CD14-positive monocyte (primary cell): ENCODE data around the gene PMS1. TPM values are rescaled to one million over a fixed set of nuclear protein-coding genes. Genes with fewer than 3 reads are reported as not detected.

Experiments
- DNase-seq, 3 donors: peaks; one replicate each; pipeline ENCODE4 v3.0.0-alpha.2; 2011 to 2022
- H2AFZ ChIP-seq: 2 replicates; pipeline ENCODE4 v1.6.0; 2012; ENCODE audit warnings: mild to moderate bottlenecking, low read depth, low read length, inconsistent platforms; ENCODE audit not compliant: insufficient read depth, poor library complexity, severe bottlenecking
- H3K27ac ChIP-seq, 2 donors: 1 replicate in 1 of 2; 2 replicates in 1 of 2; pipeline ENCODE4 v1.5.1; 2012 to 2013; ENCODE audit warnings: low read length in 2 of 2, control low read depth in 1 of 2, inconsistent platforms in 1 of 2, low read depth in 1 of 2, mild to moderate bottlenecking in 1 of 2
- H3K27me3 ChIP-seq, 2 donors: one replicate each; pipeline versions ENCODE4 v1.6.0 to v1.6.1; 2011 to 2013; ENCODE audit warnings: low read length in 2 of 2; ENCODE audit not compliant: control insufficient read depth in 2 of 2, insufficient read depth in 2 of 2
- H3K36me3 ChIP-seq, 2 donors: replicated peaks in 1 of 2; 1 replicate in 1 of 2; 2 replicates in 1 of 2; pipeline versions ENCODE4 v1.5.1 to v1.6.1; 2012 to 2013; ENCODE audit warnings: low read length in 2 of 2, control low read depth in 1 of 2, inconsistent platforms in 1 of 2, mild to moderate bottlenecking in 1 of 2; ENCODE audit not compliant: insufficient read depth in 2 of 2, control insufficient read depth in 1 of 2
- H3K4me1 ChIP-seq, 2 donors: 1 replicate in 1 of 2; 2 replicates in 1 of 2; pipeline versions ENCODE4 v1.5.1 to v1.6.1; 2012 to 2013; ENCODE audit warnings: low read length in 2 of 2, control low read depth in 1 of 2, inconsistent platforms in 1 of 2, mild to moderate bottlenecking in 1 of 2, moderate library complexity in 1 of 2; ENCODE audit not compliant: insufficient read depth in 2 of 2, control insufficient read depth in 1 of 2
- H3K4me2 ChIP-seq: replicated peaks from 2 replicates; pipeline ENCODE3; 2012; ENCODE audit warnings: low read length, moderate library complexity, mild to moderate bottlenecking; ENCODE audit not compliant: poor library complexity, severe bottlenecking; ENCODE audit errors: extremely low read depth
- H3K4me3 ChIP-seq, 3 experiments: fragments of 200-600 bp in 1 of 3; sonication (generic) in 1 of 3; replicated peaks in 1 of 3; 1 replicate in 2 of 3; 2 replicates in 1 of 3; pipeline ENCODE4 v1.5.1; 2011 to 2013; ENCODE audit warnings: low read length in 3 of 3, mild to moderate bottlenecking in 3 of 3, control low read depth in 2 of 3, low read depth in 2 of 3, inconsistent platforms in 1 of 3, moderate library complexity in 1 of 3
- H3K79me2 ChIP-seq: 2 replicates; pipeline ENCODE4 v1.6.0; 2012; ENCODE audit warnings: mild to moderate bottlenecking, control low read depth, inconsistent platforms, low read length, moderate library complexity; ENCODE audit not compliant: insufficient read depth
- H3K9ac ChIP-seq: 2 replicates; pipeline ENCODE4 v1.6.0; 2017; ENCODE audit warnings: low read length, mild to moderate bottlenecking; ENCODE audit not compliant: insufficient read depth, poor library complexity, severe bottlenecking
- H3K9me3 ChIP-seq, 2 donors: replicated peaks in 1 of 2; 1 replicate in 1 of 2; 2 replicates in 1 of 2; pipeline versions ENCODE4 v1.5.1 to v1.6.1; 2012 to 2013; ENCODE audit warnings: low read length in 2 of 2, control low read depth in 1 of 2; ENCODE audit not compliant: control insufficient read depth in 1 of 2, insufficient read depth in 1 of 2
- H4K20me1 ChIP-seq: 2 replicates; pipeline ENCODE4 v1.6.0; 2012; ENCODE audit warnings: mild to moderate bottlenecking, low read length, control low read depth, moderate library complexity; ENCODE audit not compliant: insufficient read depth
- H3K27ac Mint-ChIP-seq, 7 donors: one replicate each; pipeline ENCODE4 v1.8.0; 2020; ENCODE audit warnings: mild to moderate bottlenecking in 7 of 7, mixed read lengths in 7 of 7, moderate library complexity in 6 of 7, inconsistent platforms in 2 of 7
- H3K27me3 Mint-ChIP-seq, 3 donors: one replicate each; pipeline ENCODE4 v1.8.0; 2021 to 2022; ENCODE audit warnings: low read depth in 3 of 3, mild to moderate bottlenecking in 3 of 3, mixed read lengths in 3 of 3, moderate library complexity in 3 of 3, inconsistent platforms in 1 of 3
- H3K36me3 Mint-ChIP-seq, 2 donors: one replicate each; pipeline ENCODE4 v1.8.0; 2020; ENCODE audit warnings: mixed read lengths in 2 of 2, inconsistent platforms in 1 of 2, mild to moderate bottlenecking in 1 of 2
- H3K4me1 Mint-ChIP-seq: one replicate; pipeline ENCODE4 v1.8.0; 2020; ENCODE audit warnings: mild to moderate bottlenecking, mixed read lengths
- H3K4me3 Mint-ChIP-seq, 2 donors: one replicate each; pipeline ENCODE4 v1.8.0; 2020; ENCODE audit warnings: mild to moderate bottlenecking in 2 of 2, mixed read lengths in 2 of 2, moderate library complexity in 1 of 2
- H3K9me3 Mint-ChIP-seq, 7 donors: one replicate each; pipeline ENCODE4 v1.8.0; 2020 to 2022; ENCODE audit warnings: mixed read lengths in 7 of 7, mild to moderate bottlenecking in 6 of 7, moderate library complexity in 6 of 7, inconsistent platforms in 2 of 7
- WGBS: methylation state at CpG from one replicate; pipeline ENCODE4 v1.1.5; 2013; ENCODE audit warnings: missing lambda C conversion rate; ENCODE audit not compliant: insufficient coverage; 5-methylcytosine and 5-hydroxymethylcytosine counted together
- intact Hi-C, 2 donors: fragments of 100-400 bp; cut with micrococcal nuclease; formaldehyde crosslinking; loops; one replicate each; pipeline versions ENCODE4 v1.15.0 to v1.15.1; 2023
- polyA plus RNA-seq, 3 donors: library from polyadenylated mRNA; depleted of rRNA in 1 of 3; unstranded in 2 of 3; stranded (reverse) in 1 of 3; fragments of 300-500 nt in 2 of 3; fragments of >200 nt in 1 of 3; fragmentation: Illumina TruSeq in 2 of 3; gene quantifications; 1 replicate in 2 of 3; 2 replicates in 1 of 3; pipeline ENCODE4 v1.2.3, GENCODE V29; 2012 to 2021
- TF ChIP-seq, protein P1 (sequence below): fragments of 200-600 bp; IDR thresholded peaks from one replicate; pipeline ENCODE4 v1.8.0; 2022; ENCODE audit warnings: antibody characterized with exemption, mild to moderate bottlenecking

PMS1 gene
- polyA plus RNA-seq, 3 donors, result 3.7 to 7.8 (median 5.7) TPM

DNA sequence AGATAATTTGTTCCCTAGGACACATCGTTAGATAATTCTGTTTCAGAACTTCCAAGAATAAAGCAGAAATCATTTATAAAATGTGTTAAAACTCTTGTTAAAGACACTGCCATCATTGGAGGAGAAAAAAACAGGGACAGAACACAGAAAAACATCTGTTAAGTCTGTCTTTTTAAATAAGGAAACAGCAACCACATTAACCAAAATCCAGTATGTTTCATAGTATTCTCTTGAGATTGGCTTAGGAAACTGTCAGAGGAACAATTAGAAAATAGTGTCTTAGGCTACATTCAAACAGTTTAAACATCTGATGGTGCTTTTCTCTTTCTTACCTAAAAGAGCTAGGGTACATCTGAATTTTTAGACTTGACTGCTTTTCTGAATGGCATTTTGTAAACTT is 81.6 kb downstream of the PMS1 start:
- H3K27me3 Mint-ChIP-seq, result peaks cover 0 to 1% (median 0%) of the 10 kb centered on the region in 3 donors
- H3K27ac ChIP-seq, result no peak overlapping the region
- TF ChIP-seq, protein P1, sequence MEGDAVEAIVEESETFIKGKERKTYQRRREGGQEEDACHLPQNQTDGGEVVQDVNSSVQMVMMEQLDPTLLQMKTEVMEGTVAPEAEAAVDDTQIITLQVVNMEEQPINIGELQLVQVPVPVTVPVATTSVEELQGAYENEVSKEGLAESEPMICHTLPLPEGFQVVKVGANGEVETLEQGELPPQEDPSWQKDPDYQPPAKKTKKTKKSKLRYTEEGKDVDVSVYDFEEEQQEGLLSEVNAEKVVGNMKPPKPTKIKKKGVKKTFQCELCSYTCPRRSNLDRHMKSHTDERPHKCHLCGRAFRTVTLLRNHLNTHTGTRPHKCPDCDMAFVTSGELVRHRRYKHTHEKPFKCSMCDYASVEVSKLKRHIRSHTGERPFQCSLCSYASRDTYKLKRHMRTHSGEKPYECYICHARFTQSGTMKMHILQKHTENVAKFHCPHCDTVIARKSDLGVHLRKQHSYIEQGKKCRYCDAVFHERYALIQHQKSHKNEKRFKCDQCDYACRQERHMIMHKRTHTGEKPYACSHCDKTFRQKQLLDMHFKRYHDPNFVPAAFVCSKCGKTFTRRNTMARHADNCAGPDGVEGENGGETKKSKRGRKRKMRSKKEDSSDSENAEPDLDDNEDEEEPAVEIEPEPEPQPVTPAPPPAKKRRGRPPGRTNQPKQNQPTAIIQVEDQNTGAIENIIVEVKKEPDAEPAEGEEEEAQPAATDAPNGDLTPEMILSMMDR, result no peak
- intact Hi-C loops, result no loop called here
- H3K36me3 ChIP-seq, result peaks cover 5 to 7% of the 10 kb centered on the region in 2 donors
- no CpG with 5 or more reads among the region's 1 CpG for WGBS
- no peaks in the 10 kb centered on the region for H4K20me1 ChIP-seq
- H3K36me3 Mint-ChIP-seq, result peaks cover 18 to 26% of the 10 kb centered on the region in 2 donors
- H3K4me3 ChIP-seq, result no peak overlapping the region
- no peaks in the 10 kb centered on the region for H3K79me2 ChIP-seq
- H3K9me3 ChIP-seq, result peaks cover 0 to 4% of the 10 kb centered on the region in 2 donors
- peaks cover 10% of the 10 kb centered on the region for H3K4me1 Mint-ChIP-seq
- no peak overlapping the region for H3K9ac ChIP-seq
- H3K27ac Mint-ChIP-seq, result no peak overlapping the region
- H2AFZ ChIP-seq, result no peak overlapping the region
- H3K4me3 Mint-ChIP-seq, result no peak overlapping the region
- H3K9me3 Mint-ChIP-seq, result no peaks in the 10 kb centered on the region
- DNase-seq, result no peak
- no peaks in the 10 kb centered on the region for H3K27me3 ChIP-seq
- H3K4me1 ChIP-seq, result peaks cover 2 to 11% of the 10 kb centered on the region in 2 donors
- H3K4me2 ChIP-seq, result no peak overlapping the region

DNA sequence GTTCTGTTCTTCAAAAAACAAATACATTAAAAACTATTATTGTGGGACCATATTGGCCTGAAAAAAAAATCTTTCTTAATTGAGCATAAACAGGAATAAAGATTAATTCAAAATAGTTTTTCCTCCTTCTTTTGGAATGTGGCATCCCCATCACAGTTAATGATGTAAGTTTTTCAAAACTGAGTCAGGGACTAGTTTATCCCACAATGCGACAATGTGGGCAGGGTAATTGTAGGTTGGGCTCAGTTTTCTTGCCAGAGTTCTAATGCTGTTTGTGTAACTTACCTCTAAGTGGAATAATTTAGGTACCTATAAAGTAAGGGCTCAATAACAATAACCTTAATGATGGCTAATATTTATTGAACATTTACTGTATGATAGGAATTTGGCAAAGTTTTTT is 82.0 kb downstream of the PMS1 start:
- WGBS, result no CpG with 5 or more reads among the region's 1 CpG
- peaks cover 15% of the 10 kb centered on the region for H3K4me1 Mint-ChIP-seq
- H3K27ac Mint-ChIP-seq, result no peak overlapping the region
- Histone ChIP-seq H4K20me1 (no peaks in the 10 kb centered on the region), H3K79me2 (no peaks in the 10 kb centered on the region), H3K4me1 (peaks cover 7 to 15% of the 10 kb centered on the region in 2 donors), H3K27ac (no peak overlapping the region), H3K9ac (no peak overlapping the region), H3K4me3 (no peak overlapping the region), H3K36me3 (peaks cover 5 to 7% of the 10 kb centered on the region in 2 donors), H3K4me2 (no peak overlapping the region), H3K9me3 (peaks cover 0 to 3% of the 10 kb centered on the region in 2 donors), H3K27me3 (no peaks in the 10 kb centered on the region), H2AFZ (no peak overlapping the region)
- H3K27me3 Mint-ChIP-seq, result peaks cover 0 to 1% (median 0%) of the 10 kb centered on the region in 3 donors
- peaks cover 16 to 26% of the 10 kb centered on the region in 2 donors for H3K36me3 Mint-ChIP-seq
- intact Hi-C loops, result no loop called here
- DNase-seq, result no peak
- no peaks in the 10 kb centered on the region for H3K9me3 Mint-ChIP-seq
- H3K4me3 Mint-ChIP-seq, result no peak overlapping the region
- TF ChIP-seq, protein P1, result no peak
